SK-N-SH (cell line): ENCODE results near the gene SEMA4F. TPM values are rescaled to one million over a fixed set of nuclear protein-coding genes. Genes with fewer than 3 reads are reported as not detected.

Experiments
- CTCF ChIA-PET: fragments of 300-600, 350-600 bp; formaldehyde crosslinking; extraction: SDS; loops from one replicate; lab custom pipeline; 2021; lab: Yijun Ruan, JAX
- POLR2A ChIA-PET: fragments of 350-600 bp; sonication (Branson Sonifier 250); formaldehyde crosslinking; extraction: SDS; loops from one replicate; lab custom pipeline; 2020; ENCODE audit warnings: antibody characterized with exemption, inconsistent platforms; lab: Yijun Ruan, JAX
- DNase-seq: peaks from one replicate; pipeline ENCODE4 v3.0.0; 2012
- H2AFZ ChIP-seq: fragments of 200-600 bp; sonication (generic); 2 replicates; pipeline ENCODE4 v1.8.1; 2016; ENCODE audit warnings: antibody characterized with exemption, mild to moderate bottlenecking, low read depth
- H3F3A ChIP-seq: fragments of 200-600 bp; sonication (generic); replicated peaks from 2 replicates; pipeline ENCODE3; 2016; ENCODE audit warnings: antibody characterized with exemption, mild to moderate bottlenecking; ENCODE audit not compliant: insufficient read depth
- H3K27ac ChIP-seq, 2 experiments: fragments of 200-500 bp in 1 of 2; fragments of 200-600 bp in 1 of 2; sonication (Bioruptor generic) in 1 of 2; sonication (generic), shearing (Covaris generic) in 1 of 2; 2 replicates each; pipeline versions ENCODE4 v1.5.1 to v1.6.1; 2014 to 2016; ENCODE audit warnings: low read depth in 2 of 2, inconsistent platforms in 1 of 2, low read length in 1 of 2, mild to moderate bottlenecking in 1 of 2, mixed read lengths in 1 of 2
- H3K27me3 ChIP-seq: fragments of 200-600 bp; sonication (generic), shearing (Covaris generic); 2 replicates; pipeline ENCODE4 v1.6.1; 2016; ENCODE audit warnings: mixed run types; ENCODE audit not compliant: insufficient read depth
- H3K36me3 ChIP-seq, 2 experiments: fragments of 200-500 bp in 1 of 2; fragments of 200-600 bp in 1 of 2; sonication (Bioruptor generic) in 1 of 2; sonication (generic) in 1 of 2; replicated peaks in 1 of 2; 2 replicates each; pipeline versions ENCODE3 to v1.5.1; 2014 to 2016; ENCODE audit warnings: low read length in 1 of 2, mild to moderate bottlenecking in 1 of 2; ENCODE audit not compliant: insufficient read depth in 2 of 2, control insufficient read depth in 1 of 2
- H3K4me1 ChIP-seq, 2 experiments: fragments of 200-500 bp in 1 of 2; fragments of 200-600 bp in 1 of 2; sonication (Bioruptor generic) in 1 of 2; sonication (generic), shearing (Covaris generic) in 1 of 2; 2 replicates each; pipeline versions ENCODE4 v1.5.1 to v1.6.1; 2014 to 2016; ENCODE audit warnings: low read depth in 1 of 2, low read length in 1 of 2, mixed run types in 1 of 2; ENCODE audit not compliant: insufficient read depth in 2 of 2, control insufficient read depth in 1 of 2
- H3K4me2 ChIP-seq: fragments of 200-600 bp; sonication (generic), shearing (Covaris generic); 2 replicates; pipeline ENCODE4 v1.6.1; 2017; ENCODE audit warnings: mixed run types
- H3K4me3 ChIP-seq, 2 experiments: fragments of 200-500 bp in 1 of 2; fragments of 200-600 bp in 1 of 2; sonication (Bioruptor generic) in 1 of 2; sonication (generic), shearing (Covaris generic) in 1 of 2; 2 replicates each; pipeline versions ENCODE4 v1.5.1 to v1.8.1; 2014 to 2016; ENCODE audit warnings: low read depth in 2 of 2, inconsistent platforms in 1 of 2, low read length in 1 of 2, mild to moderate bottlenecking in 1 of 2, mixed read lengths in 1 of 2, moderate library complexity in 1 of 2
- H3K79me2 ChIP-seq: fragments of 200-600 bp; sonication (generic); 2 replicates; pipeline ENCODE4 v1.8.1; 2017; ENCODE audit warnings: mild to moderate bottlenecking; ENCODE audit not compliant: insufficient read depth
- H3K9ac ChIP-seq: fragments of 200-600 bp; sonication (generic); 2 replicates; pipeline ENCODE4 v1.6.1; 2017; ENCODE audit warnings: mixed run types
- H3K9me2 ChIP-seq: fragments of 200-600 bp; sonication (generic); 2 replicates; pipeline ENCODE4 v1.6.1; 2017; ENCODE audit warnings: mixed run types
- H3K9me3 ChIP-seq: fragments of 200-600 bp; sonication (generic); 2 replicates; pipeline ENCODE4 v1.6.1; 2017; ENCODE audit warnings: mixed run types, mild to moderate bottlenecking, moderate library complexity
- H4K20me1 ChIP-seq: fragments of 200-600 bp; sonication (generic); 2 replicates; pipeline ENCODE4 v1.6.1; 2017; ENCODE audit warnings: mild to moderate bottlenecking, mixed run types; ENCODE audit not compliant: insufficient read depth
- EZH2phosphoT487 ChIP-seq: fragments of 200-600 bp; sonication (generic); IDR thresholded peaks from 2 replicates; pipeline ENCODE4 v1.6.1; 2017; ENCODE audit warnings: low read depth, mixed run types, mild to moderate bottlenecking, antibody characterized with exemption, moderate library complexity, borderline replicate concordance
- FOSL2 ChIP-seq: IDR thresholded peaks from 2 replicates; pipeline ENCODE4 v1.4.0; 2012; ENCODE audit warnings: low read depth, mild to moderate bottlenecking, moderate library complexity, borderline replicate concordance
- MEF2A ChIP-seq: IDR thresholded peaks from 2 replicates; pipeline ENCODE4 v1.4.0; 2012; ENCODE audit warnings: low read depth, borderline replicate concordance
- MXI1 ChIP-seq: IDR thresholded peaks from 2 replicates; pipeline ENCODE4 v1.6.1; 2012; ENCODE audit warnings: mild to moderate bottlenecking, low read depth, low read length, improper control_type of control experiment
- NRF1 ChIP-seq: IDR thresholded peaks from 2 replicates; pipeline ENCODE4 v1.6.1; 2012; ENCODE audit warnings: low read depth, mild to moderate bottlenecking, low read length
- POLR2AphosphoS5 ChIP-seq: IDR thresholded peaks from 2 replicates; pipeline ENCODE4 v1.6.1; 2012; ENCODE audit warnings: low read depth, low read length
- RAD21 ChIP-seq: IDR thresholded peaks from 2 replicates; pipeline ENCODE4 v1.6.1; 2012; ENCODE audit warnings: mild to moderate bottlenecking, low read length
- RFX5 ChIP-seq: IDR thresholded peaks from 2 replicates; pipeline ENCODE4 v1.6.1; 2012; ENCODE audit warnings: mild to moderate bottlenecking, improper control_type of control experiment, low read length
- RXRA ChIP-seq: IDR thresholded peaks from 2 replicates; pipeline ENCODE4 v1.4.0; 2012; ENCODE audit warnings: low read depth, mild to moderate bottlenecking, borderline replicate concordance
- SMC3 ChIP-seq: IDR thresholded peaks from 2 replicates; pipeline ENCODE4 v1.6.1; 2012; ENCODE audit warnings: low read depth, low read length, improper control_type of control experiment
- TEAD4 ChIP-seq: IDR thresholded peaks from 2 replicates; pipeline ENCODE4 v1.4.0; 2012; ENCODE audit warnings: mild to moderate bottlenecking, borderline replicate concordance; ENCODE audit not compliant: insufficient read depth
- USF1 ChIP-seq: IDR thresholded peaks from 2 replicates; pipeline ENCODE4 v1.4.0; 2012; ENCODE audit warnings: low read depth, borderline replicate concordance
- WGBS: methylation state at CpG from one replicate; pipeline ENCODE4 v1.1.6; 2017; ENCODE audit warnings: low lambda C conversion rate; 5-methylcytosine and 5-hydroxymethylcytosine counted together
- polyA plus RNA-seq, 3 experiments: library from polyadenylated mRNA; depleted of rRNA; stranded (reverse); fragments of >200 nt; gene quantifications; 2 replicates each; pipeline ENCODE4 v1.2.3, GENCODE V29; 2012
- TF ChIP-seq, protein P1 (sequence below): IDR thresholded peaks from 2 replicates; pipeline ENCODE4 v1.4.0; 2012; ENCODE audit warnings: low read depth
- TF ChIP-seq, protein P2 (sequence below): IDR thresholded peaks from 2 replicates; pipeline ENCODE4; 2012
- TF ChIP-seq, protein P3 (sequence below): fragments of 200-600 bp; sonication (generic); IDR thresholded peaks from 2 replicates; pipeline ENCODE4 v1.6.1; 2017; ENCODE audit warnings: antibody characterized with exemption, mild to moderate bottlenecking, moderate library complexity

Gene SEMA4F
- polyA plus RNA-seq, 1 of the 3 experiments (the other 2 are of a cell fraction), result 17.3 TPM

DNA sequence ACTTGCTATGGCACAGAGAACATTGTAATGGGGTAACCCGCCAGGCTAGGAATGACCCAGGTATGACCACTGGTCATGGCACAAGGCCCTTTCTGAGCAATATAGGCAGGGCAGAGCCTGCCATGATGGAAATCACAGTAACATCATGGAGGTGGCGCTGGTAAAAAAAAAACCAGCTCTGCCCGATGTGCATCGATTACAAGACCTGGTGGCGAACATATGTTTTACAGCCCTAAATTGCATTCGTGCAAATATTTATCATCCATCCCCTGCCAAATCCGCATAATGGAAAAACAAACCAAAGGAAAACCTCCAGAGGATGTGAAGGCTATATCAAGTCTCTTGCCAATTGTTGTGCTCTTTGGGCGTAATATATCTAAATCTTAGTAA lies 60.6 kb downstream of the SEMA4F start:
- Histone ChIP-seq H3F3A (no peaks in the 10 kb centered on the region), H3K27ac (no peak overlapping the region), H2AFZ (peak overlapping the region; percentile 86; the same call in 1 of the 2 replicates), H3K79me2 (no peaks in the 10 kb centered on the region), H3K36me3 (no peaks in the 10 kb centered on the region), H3K9me2 (no peaks in the 10 kb centered on the region)
- TF ChIP-seq POLR2AphosphoS5 (no peak), RXRA (no peak), EZH2phosphoT487 (no peak), SMC3 (no peak), USF1 (no peak), MXI1 (no peak), MEF2A (no peak), FOSL2 (no peak), NRF1 (no peak), RFX5 (no peak)
- TF ChIP-seq, protein P1, sequence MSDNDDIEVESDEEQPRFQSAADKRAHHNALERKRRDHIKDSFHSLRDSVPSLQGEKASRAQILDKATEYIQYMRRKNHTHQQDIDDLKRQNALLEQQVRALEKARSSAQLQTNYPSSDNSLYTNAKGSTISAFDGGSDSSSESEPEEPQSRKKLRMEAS, result no peak
- TF ChIP-seq, protein P2, sequence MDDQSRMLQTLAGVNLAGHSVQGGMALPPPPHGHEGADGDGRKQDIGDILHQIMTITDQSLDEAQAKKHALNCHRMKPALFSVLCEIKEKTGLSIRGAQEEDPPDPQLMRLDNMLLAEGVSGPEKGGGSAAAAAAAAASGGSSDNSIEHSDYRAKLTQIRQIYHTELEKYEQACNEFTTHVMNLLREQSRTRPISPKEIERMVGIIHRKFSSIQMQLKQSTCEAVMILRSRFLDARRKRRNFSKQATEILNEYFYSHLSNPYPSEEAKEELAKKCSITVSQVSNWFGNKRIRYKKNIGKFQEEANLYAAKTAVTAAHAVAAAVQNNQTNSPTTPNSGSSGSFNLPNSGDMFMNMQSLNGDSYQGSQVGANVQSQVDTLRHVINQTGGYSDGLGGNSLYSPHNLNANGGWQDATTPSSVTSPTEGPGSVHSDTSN, result no peak
- TF ChIP-seq, all 33 proteins: peak for 0
- Histone ChIP-seq H3K4me1 (peaks cover 0 to 4% of the 10 kb centered on the region in 2 experiments; a peak in 2 of 4 replicates), H3K9ac (no peak overlapping the region), H3K4me2 (no peak overlapping the region), H4K20me1 (no peaks in the 10 kb centered on the region), H3K4me3 (peak overlapping the region in 1 of 2 experiments; percentile 63; a peak in 1 of 4 replicates), H3K9me3 (no peaks in the 10 kb centered on the region), H3K27me3 (no peaks in the 10 kb centered on the region)
- CTCF ChIA-PET, result interaction anchor here (0.6 to 6.5 kb wide), 28 partner anchors 11 to 393 kb away, joined by 3 to 93 read pairs (median 5); partner anchors contain the start of gene HK2
- DNase-seq, result peak; percentile 43
- POLR2A ChIA-PET, result interaction anchor here (0.6 kb wide), 1 partner anchor 35 kb away, joined by 3 read pairs; no protein-coding TSS in a partner anchor
- 42% methylated on average over 8 of the region's 8 CpGs for WGBS

GRCh38 chr2:74715081-74715791 lies 61.2 kb downstream of the SEMA4F start:
- peaks cover 0 to 4% of the 10 kb centered on the region in 2 experiments; a peak in 2 of 4 replicates for H3K4me1 ChIP-seq
- H3K27me3 ChIP-seq, result no peaks in the 10 kb centered on the region
- WGBS, result 6% methylated on average over 16 of the region's 56 CpGs
- peak overlapping the region; percentile 63 to 64 for H3K4me3 ChIP-seq
- H3K9me2 ChIP-seq, result no peaks in the 10 kb centered on the region
- H3K79me2 ChIP-seq, result no peaks in the 10 kb centered on the region
- peak; percentile 81 for TF ChIP-seq RAD21
- TF ChIP-seq, protein P3, sequence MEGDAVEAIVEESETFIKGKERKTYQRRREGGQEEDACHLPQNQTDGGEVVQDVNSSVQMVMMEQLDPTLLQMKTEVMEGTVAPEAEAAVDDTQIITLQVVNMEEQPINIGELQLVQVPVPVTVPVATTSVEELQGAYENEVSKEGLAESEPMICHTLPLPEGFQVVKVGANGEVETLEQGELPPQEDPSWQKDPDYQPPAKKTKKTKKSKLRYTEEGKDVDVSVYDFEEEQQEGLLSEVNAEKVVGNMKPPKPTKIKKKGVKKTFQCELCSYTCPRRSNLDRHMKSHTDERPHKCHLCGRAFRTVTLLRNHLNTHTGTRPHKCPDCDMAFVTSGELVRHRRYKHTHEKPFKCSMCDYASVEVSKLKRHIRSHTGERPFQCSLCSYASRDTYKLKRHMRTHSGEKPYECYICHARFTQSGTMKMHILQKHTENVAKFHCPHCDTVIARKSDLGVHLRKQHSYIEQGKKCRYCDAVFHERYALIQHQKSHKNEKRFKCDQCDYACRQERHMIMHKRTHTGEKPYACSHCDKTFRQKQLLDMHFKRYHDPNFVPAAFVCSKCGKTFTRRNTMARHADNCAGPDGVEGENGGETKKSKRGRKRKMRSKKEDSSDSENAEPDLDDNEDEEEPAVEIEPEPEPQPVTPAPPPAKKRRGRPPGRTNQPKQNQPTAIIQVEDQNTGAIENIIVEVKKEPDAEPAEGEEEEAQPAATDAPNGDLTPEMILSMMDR, result peak; percentile 93
- 0 out of 2 replicates have a peak, but pooled peaks have one; percentile 54 for TF ChIP-seq MXI1
- no peak for TF ChIP-seq TEAD4
- peak; percentile 87 for TF ChIP-seq SMC3
- H3K36me3 ChIP-seq, result no peaks in the 10 kb centered on the region
- H4K20me1 ChIP-seq, result no peaks in the 10 kb centered on the region
- no peak overlapping the region for H3K9ac ChIP-seq
- peak overlapping the region in 1 of 2 experiments; percentile 53; a peak in 1 of 4 replicates for H3K27ac ChIP-seq
- DNase-seq, result peak; percentile 89
- H2AFZ ChIP-seq, result peak overlapping the region; percentile 86
- ChIA-PET POLR2A (interaction anchor here (0.6 to 0.8 kb wide), 3 partner anchors 34 to 119 kb away, joined by 3 read pairs; no protein-coding TSS in a partner anchor), CTCF (interaction anchor here (0.6 to 6.5 kb wide), 39 partner anchors 10 to 392 kb away, joined by 3 to 93 read pairs (median 5); partner anchors contain the start of gene HK2)
- no peaks in the 10 kb centered on the region for H3K9me3 ChIP-seq
- H3K4me2 ChIP-seq, result peak overlapping the region; percentile 84
- no peaks in the 10 kb centered on the region for H3F3A ChIP-seq
